NCI-H2029 treated with DMSO at 0.1 percent for 48 hours (cell line): ENCODE data around the gene ATP6V1B1.
A peak's percentile ranks its signal among the peaks of the same experiment; 100 is the strongest.
"Not testable (repeated sequence)": the region's sequence is repeated elsewhere in the genome, so short reads cannot be mapped to it uniquely, and the experiment has no call there.

Source experiments
- DNase-seq: peaks from one replicate; lab custom pipeline; 2025; lab: John Stamatoyannopoulos, UW

Gene ATP6V1B1

GRCh38 chr2:70990216-70990615 is 54.5 kb downstream of the ATP6V1B1 start:
- DNase-seq = no peak

GRCh38 chr2:70991142-70991541 is 55.4 kb downstream of the ATP6V1B1 start:
- no peak for DNase-seq

- DNase-seq = no peak
These were observed 56.0 kb downstream of the ATP6V1B1 start for GRCh38 chr2:70991742-70992141.

GRCh38 chr2:70992945-70993853 is 57.5 kb downstream of the ATP6V1B1 start:
- no peak for DNase-seq

- no peak for DNase-seq
These were observed 58.5 kb downstream of the ATP6V1B1 start for GRCh38 chr2:70994009-70994698.

GRCh38 chr2:70994699-70995425 is 59.2 kb downstream of the ATP6V1B1 start, which contains the start of gene TEX261:
TEX261 (minus strand) TSS chr2:70994873; CDS start chr2:70994757, 116 bp downstream.
- peak; percentile 21 for DNase-seq

GRCh38 chr2:70995426-70995729 is 59.7 kb downstream of the ATP6V1B1 start:
- no peak for DNase-seq

- DNase-seq = not testable (repeated sequence)
These were observed 63.2 kb downstream of the ATP6V1B1 start for GRCh38 chr2:70998885-70999284.

- DNase-seq = no peak
These were observed 63.7 kb downstream of the ATP6V1B1 start for GRCh38 chr2:70999362-70999761.

GRCh38 chr2:70999931-71000330 is 64.2 kb downstream of the ATP6V1B1 start:
- DNase-seq = not testable (repeated sequence)

GRCh38 chr2:71000780-71001591 is 65.3 kb downstream of the ATP6V1B1 start:
- DNase-seq = peak; percentile 12

GRCh38 chr2:71001592-71001927 is 65.9 kb downstream of the ATP6V1B1 start:
- no peak for DNase-seq

GRCh38 chr2:71001981-71002570 is 66.4 kb downstream of the ATP6V1B1 start:
- DNase-seq = no peak

GRCh38 chr2:71003396-71003795 is 67.7 kb downstream of the ATP6V1B1 start:
- no peak for DNase-seq

GRCh38 chr2:71003966-71004755 is 68.5 kb downstream of the ATP6V1B1 start:
- no peak for DNase-seq

- no peak for DNase-seq
These were observed 69.2 kb downstream of the ATP6V1B1 start for GRCh38 chr2:71004857-71005256.

GRCh38 chr2:71005271-71006202 is 69.8 kb downstream of the ATP6V1B1 start:
- no peak for DNase-seq

- DNase-seq = no peak
These were observed 70.6 kb downstream of the ATP6V1B1 start for GRCh38 chr2:71006323-71006722.
